GM12874 (cell line): ENCODE data around the gene P2RY2.

Experiments
- CTCF ChIP-seq: IDR thresholded peaks from 2 replicates; pipeline ENCODE4 v1.5.1; 2011; ENCODE audit warnings: low read depth, mild to moderate bottlenecking, control low read depth, low read length, moderate library complexity; ENCODE audit not compliant: insufficient read depth

The P2RY2 gene

GRCh38 chr11:73201249-73201648 lies 16.8 kb upstream of the P2RY2 start:
- no peak for TF ChIP-seq CTCF

- no peak for TF ChIP-seq CTCF
Observed at GRCh38 chr11:73201888-73202780, 15.9 kb upstream of the P2RY2 start.

- no peak for TF ChIP-seq CTCF
Observed at GRCh38 chr11:73203322-73203721, 14.8 kb upstream of the P2RY2 start.

- TF ChIP-seq CTCF = no peak
Observed at GRCh38 chr11:73203790-73204189, 14.3 kb upstream of the P2RY2 start.

GRCh38 chr11:73204711-73205121 lies 13.4 kb upstream of the P2RY2 start:
- TF ChIP-seq CTCF = no peak

GRCh38 chr11:73205661-73206343 lies 12.3 kb upstream of the P2RY2 start:
- no peak for TF ChIP-seq CTCF

- no peak for TF ChIP-seq CTCF
Observed at GRCh38 chr11:73206801-73207200, 11.3 kb upstream of the P2RY2 start.
